HepG2 (cell line): ENCODE data around the gene H6PD. TPM values are rescaled to one million over a fixed set of nuclear protein-coding genes. Genes with fewer than 3 reads are reported as not detected.

Experiments used
- FOXC1 ChIP-seq: sonication (generic); formaldehyde crosslinking; IDR thresholded peaks from 2 replicates; pipeline ENCODE4 v1.8.0; 2022; ENCODE audit warnings: mild to moderate bottlenecking, missing genetic modification reagents, borderline replicate concordance
- HNF4A ChIP-seq: sonication (generic); formaldehyde crosslinking; IDR thresholded peaks from 2 replicates; pipeline ENCODE4 v1.4.0; 2020; ENCODE audit warnings: missing genetic modification reagents
- KDM2A ChIP-seq: sonication (generic); formaldehyde crosslinking; IDR thresholded peaks from 2 replicates; pipeline ENCODE4 v1.4.0; 2020; ENCODE audit warnings: low read depth, missing genetic modification reagents, borderline replicate concordance
- NR3C1 ChIP-seq: sonication (generic); formaldehyde crosslinking; IDR thresholded peaks from 2 replicates; pipeline ENCODE4 v1.4.0; 2020; ENCODE audit warnings: missing genetic modification reagents
- PCBP2 ChIP-seq: fragments of 200-400 bp; formaldehyde crosslinking; optimal IDR thresholded peaks from 2 replicates; pipeline ENCODE3; 2018; ENCODE audit warnings: low read length, low read depth; ENCODE audit not compliant: poor library complexity, severe bottlenecking
- REPIN1 ChIP-seq: sonication (generic); formaldehyde crosslinking; IDR thresholded peaks from 2 replicates; pipeline ENCODE4 v1.8.0; 2022; ENCODE audit warnings: missing genetic modification reagents, low read depth, mild to moderate bottlenecking, borderline replicate concordance
- TEAD3 ChIP-seq: optimal IDR thresholded peaks from 2 replicates; pipeline ENCODE3; 2016; ENCODE audit warnings: borderline replicate concordance
- ZBTB20 ChIP-seq: sonication (generic); formaldehyde crosslinking; IDR thresholded peaks from 2 replicates; pipeline ENCODE4 v1.8.1; 2023; ENCODE audit warnings: missing genetic modification reagents, low read depth, mild to moderate bottlenecking, borderline replicate concordance
- ZFYVE20 ChIP-seq: sonication (generic); formaldehyde crosslinking; IDR thresholded peaks from 2 replicates; pipeline ENCODE4 v1.8.0; 2023; ENCODE audit warnings: low read depth, mild to moderate bottlenecking, moderate library complexity, missing genetic modification reagents, borderline replicate concordance
- ZIK1 ChIP-seq: sonication (generic); formaldehyde crosslinking; IDR thresholded peaks from 2 replicates; pipeline ENCODE4 v1.5.0; 2020; ENCODE audit warnings: mild to moderate bottlenecking, low read depth, missing genetic modification reagents, borderline replicate concordance
- ZNF3 ChIP-seq: IDR thresholded peaks from 2 replicates; pipeline ENCODE4 v1.7.0; 2017; ENCODE audit warnings: inconsistent platforms
- ZNF468 ChIP-seq: sonication (generic); formaldehyde crosslinking; IDR thresholded peaks from 2 replicates; pipeline ENCODE4 v1.8.0; 2022; ENCODE audit warnings: mild to moderate bottlenecking, moderate library complexity, missing genetic modification reagents
- ZNF530 ChIP-seq: sonication (generic); formaldehyde crosslinking; IDR thresholded peaks from 2 replicates; pipeline ENCODE4 v1.5.0; 2020; ENCODE audit warnings: low read depth, mild to moderate bottlenecking, missing genetic modification reagents
- ZNF558 ChIP-seq: sonication (generic); formaldehyde crosslinking; IDR thresholded peaks from 2 replicates; pipeline ENCODE4 v1.9.0; 2022; ENCODE audit warnings: mild to moderate bottlenecking, missing genetic modification reagents, borderline replicate concordance
- ZNF605 ChIP-seq: sonication (generic); formaldehyde crosslinking; IDR thresholded peaks from 2 replicates; pipeline ENCODE4 v1.8.0; 2022; ENCODE audit warnings: mild to moderate bottlenecking, missing genetic modification reagents
- ZNF644 ChIP-seq: IDR thresholded peaks from 2 replicates; pipeline ENCODE4 v1.6.1; 2016; ENCODE audit warnings: low read depth
- ZNF720 ChIP-seq: sonication (generic); formaldehyde crosslinking; IDR thresholded peaks from 2 replicates; pipeline ENCODE4 v1.4.0; 2020; ENCODE audit warnings: missing genetic modification reagents
- ZNF768 ChIP-seq: sonication (generic); formaldehyde crosslinking; IDR thresholded peaks from 2 replicates; pipeline ENCODE4 v1.4.0; 2020; ENCODE audit warnings: missing genetic modification reagents
- ZNF879 ChIP-seq: sonication (generic); formaldehyde crosslinking; IDR thresholded peaks from 2 replicates; pipeline ENCODE4 v1.8.1; 2023; ENCODE audit warnings: missing genetic modification reagents
- polyA plus RNA-seq, 8 experiments: library from polyadenylated mRNA; depleted of rRNA in 3 of 8; stranded (reverse) in 7 of 8; unstranded in 1 of 8; fragments of >200 nt; fragmentation: Illumina TruSeq in 4 of 8; extraction: Trizol in 4 of 8; gene quantifications; 2 replicates each; pipeline versions ENCODE4 v1.2.1 to v1.2.3, GENCODE V29; 2011 to 2016; ENCODE audit warnings: low read depth in 4 of 8, missing spikeins in 1 of 8, mixed read lengths in 1 of 8; ENCODE audit not compliant: insufficient read depth in 1 of 8
- total RNA-seq, 5 experiments: library from RNA; depleted of rRNA; stranded (reverse); fragments of >200 nt; fragmentation: Illumina TruSeq; extraction: Trizol; gene quantifications; 2 replicates each; pipeline ENCODE4 v1.2.3, GENCODE V29; 2016; ENCODE audit warnings: low read depth in 1 of 5
- TF ChIP-seq, protein P1 (sequence below): sonication (generic); formaldehyde crosslinking; IDR thresholded peaks from 2 replicates; pipeline ENCODE4 v1.4.0; 2020; ENCODE audit warnings: mild to moderate bottlenecking, missing genetic modification reagents, borderline replicate concordance
- TF ChIP-seq, protein P2 (sequence below): sonication (generic); formaldehyde crosslinking; IDR thresholded peaks from 2 replicates; pipeline ENCODE4 v1.5.0; 2020; ENCODE audit warnings: mild to moderate bottlenecking, missing genetic modification reagents, moderate library complexity
- TF ChIP-seq, protein P3 (sequence below): sonication (generic); formaldehyde crosslinking; IDR thresholded peaks from 2 replicates; pipeline ENCODE4 v1.4.0; 2020; ENCODE audit warnings: missing genetic modification reagents

H6PD gene
- total and polyA plus RNA-seq, 2 of the 13 experiments (the other 11 are each of a cell fraction or from before 2014, with no cell fraction given), result 9.3 to 14.1 TPM

DNA sequence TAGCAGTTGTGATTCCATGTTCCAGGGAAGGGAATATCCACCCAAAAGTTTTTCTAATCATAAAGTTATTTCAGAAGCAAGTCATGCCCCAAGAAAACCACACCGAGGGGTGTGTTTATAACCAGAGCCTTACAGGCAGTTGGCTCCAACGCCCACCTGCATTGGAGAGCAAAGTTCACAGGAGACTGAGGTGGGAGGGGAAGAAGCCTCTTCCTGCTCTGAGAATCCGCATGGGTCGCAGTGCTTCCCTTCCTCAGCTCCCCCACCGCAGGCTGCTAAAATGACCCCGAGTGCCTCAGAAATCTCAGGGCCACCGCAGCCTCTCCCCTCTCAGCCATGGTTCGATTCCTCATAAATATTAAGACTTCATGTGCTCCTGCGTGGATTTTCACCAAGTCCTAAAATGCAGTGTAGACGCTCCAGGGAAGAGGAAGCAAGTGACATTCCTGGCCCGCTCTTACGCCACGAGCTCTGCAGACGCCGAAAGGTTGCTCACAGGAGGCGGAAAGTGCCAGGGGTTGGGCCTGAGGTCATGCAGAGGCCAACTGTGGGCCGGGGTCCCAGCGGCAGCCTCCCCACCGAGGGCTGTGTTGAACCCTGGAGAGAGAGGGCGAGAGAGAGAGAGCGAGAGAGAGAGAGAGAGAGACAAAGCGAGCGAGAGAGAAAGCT lies 44.7 kb downstream of the H6PD start (continued):
- TF ChIP-seq ZIK1 (CRISPR knock-in tag) (no peak), ZBTB20 (CRISPR knock-in tag) (no peak), ZNF468 (CRISPR knock-in tag) (no peak), ZNF3 (CRISPR knock-in tag) (no peak), PCBP2 (no peak), HNF4A (CRISPR knock-in tag) (peak; percentile 82), ZNF644 (CRISPR knock-in tag) (peak; percentile 46; the same call in 1 of the 2 replicates), ZNF558 (no peak), ZNF530 (no peak), ZNF605 (CRISPR knock-in tag) (no peak), ZFYVE20 (CRISPR knock-in tag) (no peak), FOXC1 (CRISPR knock-in tag) (peak; percentile 43; the same call in 1 of the 2 replicates), TEAD3 (CRISPR knock-in tag) (peak; percentile 67), REPIN1 (CRISPR knock-in tag) (no peak), KDM2A (CRISPR knock-in tag) (0 out of 2 replicates have a peak, but pooled peaks have one; percentile 22), ZNF879 (CRISPR knock-in tag) (no peak), ZNF720 (CRISPR knock-in tag) (no peak), ZNF768 (CRISPR knock-in tag) (no peak), NR3C1 (CRISPR knock-in tag) (no peak)
- TF ChIP-seq, protein P1, sequence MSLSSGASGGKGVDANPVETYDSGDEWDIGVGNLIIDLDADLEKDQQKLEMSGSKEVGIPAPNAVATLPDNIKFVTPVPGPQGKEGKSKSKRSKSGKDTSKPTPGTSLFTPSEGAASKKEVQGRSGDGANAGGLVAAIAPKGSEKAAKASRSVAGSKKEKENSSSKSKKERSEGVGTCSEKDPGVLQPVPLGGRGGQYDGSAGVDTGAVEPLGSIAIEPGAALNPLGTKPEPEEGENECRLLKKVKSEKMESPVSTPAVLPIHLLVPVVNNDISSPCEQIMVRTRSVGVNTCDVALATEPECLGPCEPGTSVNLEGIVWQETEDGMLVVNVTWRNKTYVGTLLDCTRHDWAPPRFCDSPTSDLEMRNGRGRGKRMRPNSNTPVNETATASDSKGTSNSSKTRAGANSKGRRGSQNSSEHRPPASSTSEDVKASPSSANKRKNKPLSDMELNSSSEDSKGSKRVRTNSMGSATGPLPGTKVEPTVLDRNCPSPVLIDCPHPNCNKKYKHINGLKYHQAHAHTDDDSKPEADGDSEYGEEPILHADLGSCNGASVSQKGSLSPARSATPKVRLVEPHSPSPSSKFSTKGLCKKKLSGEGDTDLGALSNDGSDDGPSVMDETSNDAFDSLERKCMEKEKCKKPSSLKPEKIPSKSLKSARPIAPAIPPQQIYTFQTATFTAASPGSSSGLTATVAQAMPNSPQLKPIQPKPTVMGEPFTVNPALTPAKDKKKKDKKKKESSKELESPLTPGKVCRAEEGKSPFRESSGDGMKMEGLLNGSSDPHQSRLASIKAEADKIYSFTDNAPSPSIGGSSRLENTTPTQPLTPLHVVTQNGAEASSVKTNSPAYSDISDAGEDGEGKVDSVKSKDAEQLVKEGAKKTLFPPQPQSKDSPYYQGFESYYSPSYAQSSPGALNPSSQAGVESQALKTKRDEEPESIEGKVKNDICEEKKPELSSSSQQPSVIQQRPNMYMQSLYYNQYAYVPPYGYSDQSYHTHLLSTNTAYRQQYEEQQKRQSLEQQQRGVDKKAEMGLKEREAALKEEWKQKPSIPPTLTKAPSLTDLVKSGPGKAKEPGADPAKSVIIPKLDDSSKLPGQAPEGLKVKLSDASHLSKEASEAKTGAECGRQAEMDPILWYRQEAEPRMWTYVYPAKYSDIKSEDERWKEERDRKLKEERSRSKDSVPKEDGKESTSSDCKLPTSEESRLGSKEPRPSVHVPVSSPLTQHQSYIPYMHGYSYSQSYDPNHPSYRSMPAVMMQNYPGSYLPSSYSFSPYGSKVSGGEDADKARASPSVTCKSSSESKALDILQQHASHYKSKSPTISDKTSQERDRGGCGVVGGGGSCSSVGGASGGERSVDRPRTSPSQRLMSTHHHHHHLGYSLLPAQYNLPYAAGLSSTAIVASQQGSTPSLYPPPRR (CRISPR knock-in tag), result peak; percentile 46; the same call in 1 of the 2 replicates
- TF ChIP-seq, protein P2, sequence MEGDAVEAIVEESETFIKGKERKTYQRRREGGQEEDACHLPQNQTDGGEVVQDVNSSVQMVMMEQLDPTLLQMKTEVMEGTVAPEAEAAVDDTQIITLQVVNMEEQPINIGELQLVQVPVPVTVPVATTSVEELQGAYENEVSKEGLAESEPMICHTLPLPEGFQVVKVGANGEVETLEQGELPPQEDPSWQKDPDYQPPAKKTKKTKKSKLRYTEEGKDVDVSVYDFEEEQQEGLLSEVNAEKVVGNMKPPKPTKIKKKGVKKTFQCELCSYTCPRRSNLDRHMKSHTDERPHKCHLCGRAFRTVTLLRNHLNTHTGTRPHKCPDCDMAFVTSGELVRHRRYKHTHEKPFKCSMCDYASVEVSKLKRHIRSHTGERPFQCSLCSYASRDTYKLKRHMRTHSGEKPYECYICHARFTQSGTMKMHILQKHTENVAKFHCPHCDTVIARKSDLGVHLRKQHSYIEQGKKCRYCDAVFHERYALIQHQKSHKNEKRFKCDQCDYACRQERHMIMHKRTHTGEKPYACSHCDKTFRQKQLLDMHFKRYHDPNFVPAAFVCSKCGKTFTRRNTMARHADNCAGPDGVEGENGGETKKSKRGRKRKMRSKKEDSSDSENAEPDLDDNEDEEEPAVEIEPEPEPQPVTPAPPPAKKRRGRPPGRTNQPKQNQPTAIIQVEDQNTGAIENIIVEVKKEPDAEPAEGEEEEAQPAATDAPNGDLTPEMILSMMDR, result 0 out of 2 replicates have a peak, but pooled peaks have one; percentile 6
- TF ChIP-seq, protein P3, sequence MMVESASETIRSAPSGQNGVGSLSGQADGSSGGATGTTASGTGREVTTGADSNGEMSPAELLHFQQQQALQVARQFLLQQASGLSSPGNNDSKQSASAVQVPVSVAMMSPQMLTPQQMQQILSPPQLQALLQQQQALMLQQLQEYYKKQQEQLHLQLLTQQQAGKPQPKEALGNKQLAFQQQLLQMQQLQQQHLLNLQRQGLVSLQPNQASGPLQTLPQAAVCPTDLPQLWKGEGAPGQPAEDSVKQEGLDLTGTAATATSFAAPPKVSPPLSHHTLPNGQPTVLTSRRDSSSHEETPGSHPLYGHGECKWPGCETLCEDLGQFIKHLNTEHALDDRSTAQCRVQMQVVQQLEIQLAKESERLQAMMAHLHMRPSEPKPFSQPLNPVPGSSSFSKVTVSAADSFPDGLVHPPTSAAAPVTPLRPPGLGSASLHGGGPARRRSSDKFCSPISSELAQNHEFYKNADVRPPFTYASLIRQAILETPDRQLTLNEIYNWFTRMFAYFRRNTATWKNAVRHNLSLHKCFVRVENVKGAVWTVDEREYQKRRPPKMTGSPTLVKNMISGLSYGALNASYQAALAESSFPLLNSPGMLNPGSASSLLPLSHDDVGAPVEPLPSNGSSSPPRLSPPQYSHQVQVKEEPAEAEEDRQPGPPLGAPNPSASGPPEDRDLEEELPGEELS (CRISPR knock-in tag), result peak; percentile 29; the same call in 1 of the 2 replicates
